PC-9 (cell line): ENCODE measurements around the gene C5orf58.

Experiments used
- EZH2 ChIP-seq: fragments of 200-600 bp; sonication (generic); IDR thresholded peaks from 2 replicates; pipeline ENCODE4 v1.8.0; 2017; ENCODE audit warnings: antibody characterized with exemption, low read depth
- TF ChIP-seq, protein P1 (sequence below): fragments of 200-600 bp; sonication (generic); conservative IDR thresholded peaks from 2 replicates; pipeline ENCODE4 v1.6.1; 2017; ENCODE audit warnings: mixed run types, antibody characterized with exemption, mild to moderate bottlenecking, moderate library complexity

DNA sequence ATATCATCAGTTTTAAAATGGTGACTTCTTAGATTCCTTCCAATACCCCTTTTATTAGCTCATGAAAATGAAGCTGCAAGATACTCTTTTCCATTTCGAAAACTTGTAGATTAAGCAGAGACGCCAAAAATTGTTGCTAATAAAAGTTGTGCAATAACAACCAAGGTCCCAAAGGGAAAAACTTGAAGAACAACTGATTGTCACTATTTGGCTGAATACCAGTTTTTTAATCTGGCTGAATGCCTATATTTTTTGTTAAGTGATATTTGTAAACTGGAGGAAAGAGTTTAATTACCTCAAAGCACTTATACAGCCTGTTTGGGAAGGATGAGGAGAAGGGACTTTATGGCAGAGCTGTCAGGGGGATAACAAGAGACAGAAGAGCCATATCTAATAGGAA, 14.6 kb downstream of the C5orf58 start:
- TF ChIP-seq, protein P1, sequence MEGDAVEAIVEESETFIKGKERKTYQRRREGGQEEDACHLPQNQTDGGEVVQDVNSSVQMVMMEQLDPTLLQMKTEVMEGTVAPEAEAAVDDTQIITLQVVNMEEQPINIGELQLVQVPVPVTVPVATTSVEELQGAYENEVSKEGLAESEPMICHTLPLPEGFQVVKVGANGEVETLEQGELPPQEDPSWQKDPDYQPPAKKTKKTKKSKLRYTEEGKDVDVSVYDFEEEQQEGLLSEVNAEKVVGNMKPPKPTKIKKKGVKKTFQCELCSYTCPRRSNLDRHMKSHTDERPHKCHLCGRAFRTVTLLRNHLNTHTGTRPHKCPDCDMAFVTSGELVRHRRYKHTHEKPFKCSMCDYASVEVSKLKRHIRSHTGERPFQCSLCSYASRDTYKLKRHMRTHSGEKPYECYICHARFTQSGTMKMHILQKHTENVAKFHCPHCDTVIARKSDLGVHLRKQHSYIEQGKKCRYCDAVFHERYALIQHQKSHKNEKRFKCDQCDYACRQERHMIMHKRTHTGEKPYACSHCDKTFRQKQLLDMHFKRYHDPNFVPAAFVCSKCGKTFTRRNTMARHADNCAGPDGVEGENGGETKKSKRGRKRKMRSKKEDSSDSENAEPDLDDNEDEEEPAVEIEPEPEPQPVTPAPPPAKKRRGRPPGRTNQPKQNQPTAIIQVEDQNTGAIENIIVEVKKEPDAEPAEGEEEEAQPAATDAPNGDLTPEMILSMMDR: no peak
- no peak for TF ChIP-seq EZH2
